ENCODE data around the gene ATRN.

ATRN gene

DNA sequence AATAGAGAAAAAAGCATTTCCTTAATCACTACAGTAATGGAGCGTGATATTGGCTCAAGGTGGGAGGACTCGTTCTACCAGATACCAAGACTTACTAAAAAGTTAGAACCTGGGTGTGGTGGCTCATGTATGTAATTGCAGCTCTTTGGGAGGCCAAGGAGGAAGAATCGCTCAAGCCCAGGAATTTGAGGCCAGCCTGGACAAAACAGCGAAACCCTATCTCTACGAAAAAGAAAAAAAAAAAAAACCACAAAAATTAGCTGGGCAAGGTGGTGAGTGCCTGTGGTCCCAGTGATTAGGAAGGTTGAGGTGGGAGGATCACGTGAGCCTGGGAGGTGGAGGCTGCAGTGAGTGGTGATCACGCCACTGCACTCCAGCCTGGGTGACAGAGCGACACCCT, 24.0 kb upstream of the ATRN start (continued):
- TF ChIP-seq, protein P1, sequence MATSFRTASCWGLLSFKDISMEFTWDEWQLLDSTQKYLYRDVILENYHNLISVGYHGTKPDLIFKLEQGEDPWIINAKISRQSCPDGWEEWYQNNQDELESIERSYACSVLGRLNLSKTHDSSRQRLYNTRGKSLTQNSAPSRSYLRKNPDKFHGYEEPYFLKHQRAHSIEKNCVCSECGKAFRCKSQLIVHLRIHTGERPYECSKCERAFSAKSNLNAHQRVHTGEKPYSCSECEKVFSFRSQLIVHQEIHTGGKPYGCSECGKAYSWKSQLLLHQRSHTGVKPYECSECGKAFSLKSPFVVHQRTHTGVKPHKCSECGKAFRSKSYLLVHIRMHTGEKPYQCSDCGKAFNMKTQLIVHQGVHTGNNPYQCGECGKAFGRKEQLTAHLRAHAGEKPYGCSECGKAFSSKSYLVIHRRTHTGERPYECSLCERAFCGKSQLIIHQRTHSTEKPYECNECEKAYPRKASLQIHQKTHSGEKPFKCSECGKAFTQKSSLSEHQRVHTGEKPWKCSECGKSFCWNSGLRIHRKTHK (tag by site-specific recombination; IDR thresholded peaks at IDR 0.05) = no peak
- TF ChIP-seq, protein P2, sequence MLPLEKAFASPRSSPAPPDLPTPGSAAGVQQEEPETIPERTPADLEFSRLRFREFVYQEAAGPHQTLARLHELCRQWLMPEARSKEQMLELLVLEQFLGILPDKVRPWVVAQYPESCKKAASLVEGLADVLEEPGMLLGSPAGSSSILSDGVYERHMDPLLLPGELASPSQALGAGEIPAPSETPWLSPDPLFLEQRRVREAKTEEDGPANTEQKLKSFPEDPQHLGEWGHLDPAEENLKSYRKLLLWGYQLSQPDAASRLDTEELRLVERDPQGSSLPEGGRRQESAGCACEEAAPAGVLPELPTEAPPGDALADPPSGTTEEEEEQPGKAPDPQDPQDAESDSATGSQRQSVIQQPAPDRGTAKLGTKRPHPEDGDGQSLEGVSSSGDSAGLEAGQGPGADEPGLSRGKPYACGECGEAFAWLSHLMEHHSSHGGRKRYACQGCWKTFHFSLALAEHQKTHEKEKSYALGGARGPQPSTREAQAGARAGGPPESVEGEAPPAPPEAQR (tag by site-specific recombination; IDR thresholded peaks at IDR 0.05) = no peak

DNA sequence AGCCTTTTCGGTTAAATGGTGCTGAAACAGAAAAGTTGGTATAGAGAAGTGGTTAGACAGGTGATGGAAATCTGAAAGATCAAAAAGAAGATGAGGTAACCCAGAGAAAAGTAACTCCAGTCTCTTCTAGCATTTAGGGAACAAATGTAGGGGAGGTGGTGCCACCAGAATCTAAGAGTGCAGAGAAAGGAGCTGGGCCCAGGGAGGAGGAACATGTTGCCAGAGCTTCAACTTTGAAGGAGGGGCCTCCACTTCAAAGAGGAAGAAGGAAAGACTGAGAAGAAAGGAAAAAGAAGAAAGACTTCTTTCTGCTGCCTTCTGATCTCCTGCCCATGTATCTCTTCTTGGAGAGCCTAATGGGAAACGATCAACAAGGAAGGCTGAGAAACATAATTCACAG, 23.5 kb upstream of the ATRN start:
- Histone ChIP-seq H3K9me3 (ENCODE audit: control insufficient read depth, insufficient read depth, low read depth, low read length) (no peaks in the 10 kb centered on the region), H3K27ac (ENCODE audit: extremely low read depth, low read depth, low read length) (no peak overlapping the region), H3K4me3 (ENCODE audit: low read depth, low read length) (no peak overlapping the region), H3K4me1 (ENCODE audit: control insufficient read depth, insufficient read depth, low read length) (no peaks in the 10 kb centered on the region), H3K36me3 (ENCODE audit: control insufficient read depth in 2 of 2, insufficient read depth in 1 of 2, low read length in 2 of 2) (no peaks in the 10 kb centered on the region; a peak in 1 of 3 replicates)
- CTCF ChIA-PET = no interaction called here
- POLR2A ChIA-PET = no interaction called here
- TF ChIP-seq ZNF514 (tag by site-specific recombination; IDR thresholded peaks at IDR 0.05) = no peak
- no peak for TF ChIP-seq YY2 (tag by site-specific recombination; IDR thresholded peaks at IDR 0.05)
- no peak for TF ChIP-seq OSR2 (tag by site-specific recombination; IDR thresholded peaks at IDR 0.05)
- TF ChIP-seq HOXC10 (CRISPR knock-in tag; IDR thresholded peaks at IDR 0.05) = no peak
- no peak for TF ChIP-seq ZNF169 (tag by site-specific recombination; IDR thresholded peaks at IDR 0.05)
- TF ChIP-seq, protein P3, sequence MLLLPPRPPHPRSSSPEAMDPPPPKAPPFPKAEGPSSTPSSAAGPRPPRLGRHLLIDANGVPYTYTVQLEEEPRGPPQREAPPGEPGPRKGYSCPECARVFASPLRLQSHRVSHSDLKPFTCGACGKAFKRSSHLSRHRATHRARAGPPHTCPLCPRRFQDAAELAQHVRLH (tag by site-specific recombination; IDR thresholded peaks at IDR 0.05) = no peak
- no peak for TF ChIP-seq ZNF610 (tag by site-specific recombination; IDR thresholded peaks at IDR 0.05; ENCODE audit: borderline replicate concordance)
- TF ChIP-seq, protein P4, sequence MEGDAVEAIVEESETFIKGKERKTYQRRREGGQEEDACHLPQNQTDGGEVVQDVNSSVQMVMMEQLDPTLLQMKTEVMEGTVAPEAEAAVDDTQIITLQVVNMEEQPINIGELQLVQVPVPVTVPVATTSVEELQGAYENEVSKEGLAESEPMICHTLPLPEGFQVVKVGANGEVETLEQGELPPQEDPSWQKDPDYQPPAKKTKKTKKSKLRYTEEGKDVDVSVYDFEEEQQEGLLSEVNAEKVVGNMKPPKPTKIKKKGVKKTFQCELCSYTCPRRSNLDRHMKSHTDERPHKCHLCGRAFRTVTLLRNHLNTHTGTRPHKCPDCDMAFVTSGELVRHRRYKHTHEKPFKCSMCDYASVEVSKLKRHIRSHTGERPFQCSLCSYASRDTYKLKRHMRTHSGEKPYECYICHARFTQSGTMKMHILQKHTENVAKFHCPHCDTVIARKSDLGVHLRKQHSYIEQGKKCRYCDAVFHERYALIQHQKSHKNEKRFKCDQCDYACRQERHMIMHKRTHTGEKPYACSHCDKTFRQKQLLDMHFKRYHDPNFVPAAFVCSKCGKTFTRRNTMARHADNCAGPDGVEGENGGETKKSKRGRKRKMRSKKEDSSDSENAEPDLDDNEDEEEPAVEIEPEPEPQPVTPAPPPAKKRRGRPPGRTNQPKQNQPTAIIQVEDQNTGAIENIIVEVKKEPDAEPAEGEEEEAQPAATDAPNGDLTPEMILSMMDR (tag by site-specific recombination; IDR thresholded peaks at IDR 0.05) = no peak
- no peak for TF ChIP-seq ZNF155 (tag by site-specific recombination; IDR thresholded peaks at IDR 0.05)
- no peak for TF ChIP-seq ZNF473 (tag by site-specific recombination; IDR thresholded peaks at IDR 0.05)
- TF ChIP-seq GLI4 (tag by site-specific recombination; IDR thresholded peaks at IDR 0.05) = no peak
- no peak for TF ChIP-seq ZNF140 (tag by site-specific recombination; IDR thresholded peaks at IDR 0.05)
- no peak for TF ChIP-seq FEZF1 (tag by site-specific recombination; IDR thresholded peaks at IDR 0.05)
- TF ChIP-seq, protein P5, sequence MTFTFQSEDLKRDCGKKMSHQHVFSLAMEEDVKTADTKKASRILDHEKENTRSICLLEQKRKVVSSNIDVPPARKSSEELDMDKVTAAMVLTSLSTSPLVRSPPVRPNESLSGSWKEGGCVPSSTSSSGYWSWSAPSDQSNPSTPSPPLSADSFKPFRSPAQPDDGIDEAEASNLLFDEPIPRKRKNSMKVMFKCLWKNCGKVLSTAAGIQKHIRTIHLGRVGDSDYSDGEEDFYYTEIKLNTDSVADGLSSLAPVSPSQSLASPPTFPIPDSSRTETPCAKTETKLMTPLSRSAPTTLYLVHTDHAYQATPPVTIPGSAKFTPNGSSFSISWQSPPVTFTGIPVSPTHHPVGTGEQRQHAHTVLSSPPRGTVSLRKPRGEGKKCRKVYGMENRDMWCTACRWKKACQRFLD (tag by site-specific recombination; IDR thresholded peaks at IDR 0.05) = no peak
- TF ChIP-seq ZBTB17 (tag by site-specific recombination; IDR thresholded peaks at IDR 0.05) = no peak
- TF ChIP-seq ZNF335 (tag by site-specific recombination; conservative IDR thresholded peaks at IDR 0.05) = no peak
- no peak for TF ChIP-seq KLF7 (tag by site-specific recombination; IDR thresholded peaks at IDR 0.05; ENCODE audit: borderline replicate concordance)

DNA sequence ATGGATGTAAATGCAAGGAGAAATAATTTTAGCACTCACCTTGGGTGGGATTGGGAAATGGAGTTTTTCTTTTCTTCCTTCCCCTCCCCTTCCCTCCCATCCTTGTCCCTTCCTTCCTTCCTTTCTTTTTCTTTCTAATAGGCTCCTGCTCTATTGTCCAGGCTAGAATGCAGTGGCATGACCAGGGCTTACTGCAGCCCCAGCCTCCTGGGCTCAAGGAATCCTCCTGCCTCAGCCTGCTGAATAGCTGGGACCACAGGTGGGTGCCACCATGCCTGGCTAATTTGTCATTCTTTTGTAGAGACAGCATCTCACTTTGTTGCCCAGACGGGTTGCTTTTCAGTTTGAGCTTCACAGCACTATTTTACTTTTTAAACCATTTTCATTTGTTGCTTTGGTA, 21.5 kb upstream of the ATRN start:
- Histone ChIP-seq H3K27ac (ENCODE audit: extremely low read depth, low read depth, low read length) (no peak overlapping the region), H3K4me3 (ENCODE audit: low read depth, low read length) (no peak overlapping the region), H3K4me1 (ENCODE audit: control insufficient read depth, insufficient read depth, low read length) (no peaks in the 10 kb centered on the region), H3K36me3 (ENCODE audit: control insufficient read depth in 2 of 2, insufficient read depth in 1 of 2, low read length in 2 of 2) (no peaks in the 10 kb centered on the region; a peak in 1 of 3 replicates), H3K9me3 (ENCODE audit: control insufficient read depth, insufficient read depth, low read depth, low read length) (no peaks in the 10 kb centered on the region)
- ChIA-PET POLR2A (no interaction called here), CTCF (no interaction called here)
- TF ChIP-seq SCRT2 (tag by site-specific recombination; IDR thresholded peaks at IDR 0.05) = 0 out of 2 replicates have a peak, but pooled peaks have one; percentile 19
- TF ChIP-seq, protein P1 (tag by site-specific recombination; IDR thresholded peaks at IDR 0.05) = no peak
